Smooth muscle cell of the coronary artery (primary cell): Measurements from ENCODE around the gene ERCC2. TPM values are rescaled to one million over a fixed set of nuclear protein-coding genes. Genes with fewer than 3 reads are reported as not detected.

Experiments
- total RNA-seq: library from RNA; depleted of rRNA; stranded (reverse); fragments of >200 nt; gene quantifications from 2 replicates; pipeline ENCODE4 v1.2.3, GENCODE V29; 2014; ENCODE audit warnings: low replicate concordance

ERCC2 gene
- 20.2 and 21.0 TPM in 2 replicates for total RNA-seq

DNA sequence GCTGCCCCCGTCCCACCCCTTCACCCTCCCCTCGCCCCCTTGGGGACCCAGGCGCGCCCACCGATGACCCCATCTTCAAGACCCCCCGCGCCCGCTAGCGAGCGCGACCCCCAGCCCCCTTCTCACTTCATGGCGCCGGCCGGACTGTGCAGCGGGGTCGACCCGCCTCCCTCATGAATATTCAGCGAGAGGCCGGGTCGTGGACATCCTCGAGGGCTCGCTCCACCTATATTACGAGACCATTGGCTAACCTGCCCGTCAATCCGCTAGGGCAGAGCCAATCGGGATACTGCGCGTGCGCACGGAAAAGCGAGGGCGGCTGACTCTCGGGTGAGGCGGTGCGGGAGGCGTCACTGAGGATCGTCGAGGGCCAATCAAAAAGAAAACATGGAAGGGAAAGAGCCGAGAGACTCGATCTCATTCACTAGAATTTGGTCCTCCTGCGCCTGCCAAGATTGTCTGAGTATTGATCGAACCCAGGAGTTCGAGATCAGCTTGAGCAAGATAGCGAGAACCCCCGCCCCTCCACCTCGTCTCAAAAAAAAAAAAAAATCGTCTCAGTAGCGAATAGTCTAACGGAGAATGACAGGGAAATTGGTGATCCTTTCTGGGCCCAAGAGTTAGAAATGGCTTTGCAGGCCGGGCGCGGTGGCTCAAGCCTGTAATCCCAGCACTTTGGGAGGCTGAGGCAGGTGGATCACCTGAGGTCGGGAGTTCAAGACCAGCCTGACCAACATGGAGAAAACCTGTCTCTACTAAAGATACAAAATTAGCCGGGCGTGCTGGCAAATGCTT, at the start of gene ERCC2:
Gene ERCC2, minus strand, starts transcription at position 164 of the 795 bp plus-strand sequence. Its CDS starts 33 bp downstream, at position 131.

DNA sequence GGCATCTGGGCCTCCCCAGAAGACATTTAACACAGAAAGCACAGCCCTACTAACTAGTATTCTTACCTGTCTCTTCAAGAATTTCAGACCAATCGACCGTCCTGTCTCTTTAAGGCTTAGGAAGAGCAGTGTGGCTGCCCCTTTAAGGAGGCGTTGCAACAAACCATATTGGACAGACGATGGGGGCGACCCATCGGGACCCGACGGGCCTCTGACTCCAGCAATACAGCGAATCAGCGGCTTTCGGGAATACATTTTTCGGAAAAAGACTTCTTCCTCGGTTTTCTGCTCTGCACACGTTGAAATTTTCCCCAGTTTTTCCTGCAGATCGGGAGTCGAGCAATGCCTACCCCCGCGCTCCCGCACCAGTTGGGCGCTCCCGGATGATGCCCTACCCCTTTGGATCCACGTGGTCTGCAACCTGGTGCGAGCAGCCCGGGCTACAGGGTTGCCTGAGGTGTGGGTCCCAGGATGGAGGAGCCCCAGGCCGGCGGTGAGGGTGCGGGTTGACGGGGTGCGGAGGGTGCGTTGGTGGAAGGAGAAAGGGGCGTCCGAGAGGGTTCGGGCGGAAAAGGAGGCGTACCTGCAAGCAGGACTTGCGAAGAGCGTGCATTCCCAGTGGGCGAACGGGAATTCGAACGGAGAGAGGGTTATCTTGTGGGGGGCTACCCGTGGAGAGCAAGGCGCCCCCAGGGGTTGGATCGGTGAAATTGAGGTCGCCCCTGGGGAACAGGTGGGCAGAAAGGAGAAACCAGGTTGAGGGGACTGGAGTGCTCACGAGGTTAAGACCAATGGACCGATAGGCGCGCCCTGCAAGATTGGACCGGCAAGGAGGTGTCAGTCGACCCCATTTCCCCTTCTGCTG, 36.1 kb upstream of the ERCC2 start, which contains the start of gene POLR1G:
Gene POLR1G, plus strand, starts transcription at position 419 of the 865 bp plus-strand sequence. Its CDS starts 53 bp downstream, at position 472.

DNA sequence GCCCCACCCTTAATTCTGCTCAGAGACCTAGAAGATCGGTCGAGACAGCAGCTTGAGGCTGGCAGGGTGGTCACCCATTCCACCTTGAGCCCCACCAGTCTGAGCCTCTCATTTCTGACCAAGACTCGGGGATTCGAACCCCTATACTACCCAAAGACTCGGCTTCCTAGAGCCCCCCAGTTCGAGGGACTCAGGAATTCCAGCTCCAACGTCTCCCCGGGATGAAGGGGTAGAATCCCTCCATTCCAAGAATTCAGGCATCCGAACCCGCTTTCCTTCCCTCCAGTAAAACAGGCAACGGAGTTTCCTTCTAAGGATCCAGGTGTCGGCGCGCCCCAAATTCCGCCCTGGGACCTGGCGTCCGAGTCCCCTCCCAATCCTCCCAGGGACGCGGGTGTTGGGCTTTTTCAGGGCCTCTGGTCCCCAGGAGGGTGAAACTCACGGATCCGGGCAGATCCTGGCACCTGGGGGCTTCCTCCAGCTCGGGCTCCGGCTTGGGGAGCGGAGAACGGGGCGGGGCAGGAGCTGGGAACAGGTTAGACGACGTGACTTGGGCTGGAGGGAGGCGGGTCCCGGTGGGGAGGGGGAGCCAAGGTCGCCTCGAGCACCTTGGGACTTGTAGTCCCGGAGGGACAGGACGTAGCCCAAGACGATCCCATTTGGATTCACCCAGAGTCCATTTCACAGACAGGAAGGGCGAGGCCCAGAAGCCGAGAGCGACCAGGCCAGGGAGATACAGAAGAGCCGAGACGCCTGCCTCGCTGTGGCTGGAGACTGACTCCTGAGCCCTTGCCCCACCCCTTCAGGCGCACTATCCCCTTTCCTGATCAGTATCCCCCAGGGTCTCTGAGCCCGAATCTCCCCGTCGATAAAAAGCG, 34.4 kb upstream of the ERCC2 start, which contains the start of gene PPP1R13L:
Gene PPP1R13L, minus strand, starts transcription at position 513 of the 878 bp plus-strand sequence. CDS start 6,751 bp downstream, outside the sequence.

DNA sequence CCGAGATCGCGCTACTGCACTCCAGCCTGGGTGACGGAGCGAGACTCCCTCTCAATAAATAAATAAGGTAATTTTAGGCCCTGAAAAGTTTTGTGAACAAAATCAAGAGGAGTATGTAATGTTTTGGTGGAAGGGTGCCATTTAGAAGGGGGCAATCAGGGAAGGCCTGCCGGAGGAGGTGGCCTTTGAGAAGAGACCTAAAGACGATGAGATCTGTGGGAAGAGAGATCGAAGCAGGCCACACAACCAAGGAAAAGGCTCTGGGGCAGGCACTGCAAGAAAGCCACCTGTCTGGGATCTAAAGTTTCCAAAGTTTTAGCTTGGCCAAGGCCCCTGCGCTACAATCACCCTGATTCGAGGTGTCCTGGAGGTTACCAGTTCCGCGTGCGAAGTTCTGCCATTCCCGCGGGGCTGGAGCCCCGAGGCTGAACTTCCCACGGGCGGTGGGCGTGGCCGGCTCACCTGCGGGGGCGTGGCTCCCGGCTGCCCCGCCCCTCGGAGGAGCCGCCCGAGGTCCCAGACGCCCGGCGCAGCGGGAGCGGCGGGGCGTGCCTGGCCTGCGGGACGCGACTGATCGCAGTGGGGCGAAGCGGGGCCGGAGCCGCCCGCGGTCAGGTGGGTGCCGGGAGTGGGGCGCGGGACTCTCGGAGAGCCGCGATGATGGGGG, 30.0 kb downstream of the ERCC2 start, which contains the start of gene KLC3:
Gene KLC3, plus strand, starts transcription at position 519 of the 667 bp plus-strand sequence. CDS start 4,792 bp downstream, outside the sequence.

DNA sequence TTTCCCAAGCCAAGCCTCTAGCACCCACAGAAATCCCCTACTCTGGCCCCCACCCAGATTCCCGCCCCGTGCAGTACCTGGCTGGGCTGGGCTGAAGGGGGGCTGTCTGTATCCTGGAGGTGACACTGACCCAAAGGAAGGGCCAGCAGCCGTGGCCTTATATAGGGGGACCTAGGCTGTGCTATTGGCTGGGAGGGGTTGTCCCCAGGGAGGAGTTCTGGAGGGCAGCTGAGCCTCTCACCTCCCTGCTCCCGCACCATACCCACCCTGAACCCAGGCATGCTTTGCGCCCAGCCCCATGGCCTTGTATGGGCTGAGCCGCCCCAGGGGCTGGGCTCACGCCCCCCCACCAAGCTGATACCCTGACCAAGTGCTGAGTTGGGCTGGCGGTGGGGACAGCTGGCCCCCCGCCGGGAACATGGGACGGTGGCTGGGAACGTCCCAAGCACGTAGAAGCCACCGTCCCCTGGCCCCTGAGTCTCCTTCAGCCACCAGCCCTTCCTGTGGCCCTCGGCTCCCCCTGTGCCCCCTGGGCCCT, 47.6 kb downstream of the ERCC2 start, which contains the start of gene CKM:
Gene CKM, minus strand, starts transcription at position 132 of the 538 bp plus-strand sequence. CDS start 3,162 bp downstream, outside the sequence.

Other genes with a start within 250 kb of the ERCC2 start
- 0.08 and 0.23 TPM in 2 replicates for gene NKPD1, start 209.6 kb downstream of the ERCC2 start, total RNA-seq
- gene TRAPPC6A, start 192.3 kb downstream of the ERCC2 start, total RNA-seq = 11.7 and 18.0 TPM in 2 replicates
- 1.1 and 2.0 TPM in 2 replicates for gene BLOC1S3, start 191.8 kb downstream of the ERCC2 start, total RNA-seq
- under 0.01 TPM in 1 of 2 replicates, not detected in the other for gene EXOC3L2, start 125.2 kb downstream of the ERCC2 start, total RNA-seq
- 9.1 and 12.3 TPM in 2 replicates for gene MARK4, start 119.3 kb downstream of the ERCC2 start, total RNA-seq
- gene CKM, start 47.7 kb downstream of the ERCC2 start, total RNA-seq = not detected in 2 replicates
- 0.23 TPM in 1 of 2 replicates, not detected in the other for gene KLC3, start 29.8 kb downstream of the ERCC2 start, total RNA-seq
- 2.3 and 9.7 TPM in 2 replicates for gene PPP1R13L, start 34.5 kb upstream of the ERCC2 start, total RNA-seq
- 2.8 and 7.7 TPM in 2 replicates for gene POLR1G, start 36.1 kb upstream of the ERCC2 start, total RNA-seq
- gene ERCC1, start 53.3 kb upstream of the ERCC2 start, total RNA-seq = 27.5 and 94.3 TPM in 2 replicates
- gene FOSB, start 97.4 kb upstream of the ERCC2 start, total RNA-seq = 0.94 and 6.2 TPM in 2 replicates
- gene RTN2, start 126.5 kb upstream of the ERCC2 start, total RNA-seq = 5.3 and 8.1 TPM in 2 replicates
- 0.35 and 2.6 TPM in 2 replicates for gene PPM1N, start 127.9 kb upstream of the ERCC2 start, total RNA-seq
- 11.2 and 81.0 TPM in 2 replicates for gene VASP, start 136.9 kb upstream of the ERCC2 start, total RNA-seq
- gene OPA3, start 214.2 kb upstream of the ERCC2 start, total RNA-seq = 2.1 and 3.1 TPM in 2 replicates
- gene GPR4, start 231.6 kb upstream of the ERCC2 start, total RNA-seq = 0.23 TPM in 1 of 2 replicates, not detected in the other